H9 (cell line): ENCODE measurements around the gene DENND4A. TPM values are rescaled to one million over a fixed set of nuclear protein-coding genes. Genes with fewer than 3 reads are reported as not detected.

Experiments
- DNase-seq: peaks from one replicate; pipeline ENCODE4 v3.0.0-alpha.2; 2017
- H2AFZ ChIP-seq: one replicate; pipeline ENCODE4 v1.6.1; 2013; ENCODE audit warnings: mild to moderate bottlenecking, low read length, control low read depth, moderate library complexity
- H2AK5ac ChIP-seq: 2 replicates; pipeline ENCODE4 v1.6.1; 2013; ENCODE audit warnings: low read length, control low read depth, mixed read lengths; ENCODE audit not compliant: insufficient read length
- H2BK120ac ChIP-seq: one replicate; pipeline ENCODE4 v1.6.1; 2013; ENCODE audit warnings: low read depth, mild to moderate bottlenecking, low read length, control low read depth, inconsistent platforms; ENCODE audit not compliant: poor library complexity, severe bottlenecking
- H2BK12ac ChIP-seq: 2 replicates; pipeline ENCODE4 v1.6.1; 2013; ENCODE audit warnings: low read length, control low read depth, mixed read lengths, low read depth; ENCODE audit not compliant: insufficient read length
- H2BK15ac ChIP-seq: 2 replicates; pipeline ENCODE4 v1.6.1; 2013; ENCODE audit warnings: low read depth, low read length, control low read depth
- H2BK20ac ChIP-seq: one replicate; pipeline ENCODE4 v1.6.1; 2013; ENCODE audit warnings: low read depth, mild to moderate bottlenecking, low read length, control low read depth, inconsistent platforms; ENCODE audit not compliant: poor library complexity, severe bottlenecking
- H2BK5ac ChIP-seq: 2 replicates; pipeline ENCODE4 v1.6.1; 2013; ENCODE audit warnings: low read length, control low read depth, mixed read lengths; ENCODE audit not compliant: insufficient read length
- H3K14ac ChIP-seq: 2 replicates; pipeline ENCODE4 v1.6.1; 2013; ENCODE audit warnings: low read length, control low read depth; ENCODE audit not compliant: insufficient read depth
- H3K18ac ChIP-seq: 2 replicates; pipeline ENCODE4 v1.6.1; 2013; ENCODE audit warnings: low read depth, mild to moderate bottlenecking, mixed read lengths, low read length, control low read depth; ENCODE audit not compliant: insufficient read length
- H3K23ac ChIP-seq: 2 replicates; pipeline ENCODE4 v1.6.1; 2013; ENCODE audit warnings: low read length, control low read depth, mixed read lengths, low read depth; ENCODE audit not compliant: insufficient read length
- H3K23me2 ChIP-seq: 2 replicates; pipeline ENCODE4 v1.6.1; 2013; ENCODE audit warnings: low read depth, mild to moderate bottlenecking, mixed read lengths, low read length, control low read depth; ENCODE audit not compliant: insufficient read length, poor library complexity, severe bottlenecking
- H3K27ac ChIP-seq: 2 replicates; pipeline ENCODE4 v1.5.1; 2013; ENCODE audit warnings: low read length, control low read depth, mixed read lengths, low read depth; ENCODE audit not compliant: insufficient read length
- H3K27me3 ChIP-seq: 2 replicates; pipeline ENCODE4 v1.6.1; 2013; ENCODE audit warnings: low read length, control low read depth, inconsistent platforms; ENCODE audit not compliant: insufficient read depth
- H3K4ac ChIP-seq: 2 replicates; pipeline ENCODE4 v1.6.1; 2013; ENCODE audit warnings: low read depth, mild to moderate bottlenecking, control low read depth, inconsistent platforms, low read length, moderate library complexity
- H3K4me1 ChIP-seq: 2 replicates; pipeline ENCODE4 v1.6.1; 2013; ENCODE audit warnings: low read length, control low read depth, inconsistent platforms; ENCODE audit not compliant: insufficient read depth
- H3K4me2 ChIP-seq: 2 replicates; pipeline ENCODE4 v1.6.1; 2013; ENCODE audit warnings: low read length, control low read depth, mixed read lengths; ENCODE audit not compliant: insufficient read length, insufficient read depth
- H3K56ac ChIP-seq: 2 replicates; pipeline ENCODE4 v1.6.1; 2013; ENCODE audit warnings: low read depth, mild to moderate bottlenecking, mixed read lengths, low read length, control low read depth; ENCODE audit not compliant: insufficient read length
- H3K79me1 ChIP-seq: 2 replicates; pipeline ENCODE4 v1.6.1; 2013; ENCODE audit warnings: low read depth, mild to moderate bottlenecking, moderate library complexity, low read length, control low read depth, inconsistent platforms; ENCODE audit not compliant: insufficient read depth, poor library complexity, severe bottlenecking
- H3K79me2 ChIP-seq: 2 replicates; pipeline ENCODE4 v1.6.1; 2013; ENCODE audit warnings: low read length, control low read depth, inconsistent platforms; ENCODE audit not compliant: insufficient read depth
- H3K9ac ChIP-seq: 2 replicates; pipeline ENCODE4 v1.6.1; 2013; ENCODE audit warnings: low read length, control low read depth, mixed read lengths; ENCODE audit not compliant: insufficient read length; ENCODE audit errors: extremely low read depth
- H3K9me3 ChIP-seq: one replicate; pipeline ENCODE4 v1.6.1; 2013; ENCODE audit warnings: low read depth, low read length, inconsistent platforms; ENCODE audit not compliant: control insufficient read depth
- H3T11ph ChIP-seq: one replicate; pipeline ENCODE4 v1.6.1; 2013; ENCODE audit warnings: mild to moderate bottlenecking, low read length, control low read depth, inconsistent platforms
- H4K20me1 ChIP-seq: one replicate; pipeline ENCODE4 v1.6.1; 2013; ENCODE audit not compliant: control insufficient read depth, insufficient read length, insufficient read depth
- H4K5ac ChIP-seq: 2 replicates; pipeline ENCODE4 v1.6.1; 2013; ENCODE audit warnings: low read depth, mild to moderate bottlenecking, mixed read lengths, low read length, control low read depth; ENCODE audit not compliant: insufficient read length
- H4K8ac ChIP-seq: replicated peaks from 2 replicates; pipeline ENCODE4 v1.6.1; 2013; ENCODE audit warnings: low read length, control low read depth, mixed read lengths, low read depth; ENCODE audit not compliant: insufficient read length
- H4K91ac ChIP-seq: 2 replicates; pipeline ENCODE4 v1.6.1; 2013; ENCODE audit warnings: low read depth, mild to moderate bottlenecking, moderate library complexity, mixed read lengths, low read length, control low read depth; ENCODE audit not compliant: insufficient read length
- H3K27ac Mint-ChIP-seq, 3 experiments: 2 replicates in 2 of 3; 3 replicates in 1 of 3; pipeline ENCODE4 v1.8.0; 2020 to 2021; ENCODE audit warnings: mixed read lengths in 3 of 3, mild to moderate bottlenecking in 1 of 3, moderate library complexity in 1 of 3
- H3K27me3 Mint-ChIP-seq: 2 replicates; pipeline ENCODE4 v1.8.0; 2021; ENCODE audit warnings: low read depth, mild to moderate bottlenecking, moderate library complexity, mixed read lengths
- H3K36me3 Mint-ChIP-seq, 3 experiments: 2 replicates in 2 of 3; 3 replicates in 1 of 3; pipeline ENCODE4 v1.8.0; 2020 to 2021; ENCODE audit warnings: low read depth in 3 of 3, mixed read lengths in 3 of 3; ENCODE audit not compliant: insufficient read depth in 1 of 3
- H3K4me1 Mint-ChIP-seq, 2 experiments: 2 replicates each; pipeline ENCODE4 v1.8.0; 2020; ENCODE audit warnings: mixed read lengths in 2 of 2
- H3K4me3 Mint-ChIP-seq, 2 experiments: 2 replicates in 1 of 2; 3 replicates in 1 of 2; pipeline ENCODE4 v1.8.0; 2020 to 2021; ENCODE audit warnings: mild to moderate bottlenecking in 2 of 2, mixed read lengths in 2 of 2, moderate library complexity in 1 of 2
- H3K9me3 Mint-ChIP-seq, 2 experiments: 2 replicates in 1 of 2; 3 replicates in 1 of 2; pipeline ENCODE4 v1.8.0; 2020; ENCODE audit warnings: mild to moderate bottlenecking in 2 of 2, mixed read lengths in 2 of 2, moderate library complexity in 1 of 2
- CTCF ChIP-seq: fragments of 200-600 bp; sonication (generic); conservative IDR thresholded peaks from 3 replicates; pipeline ENCODE4 v1.8.0; 2021; ENCODE audit warnings: antibody characterized with exemption, mild to moderate bottlenecking
- WGBS: extraction: QIAGEN DNeasy Blood & Tissue Kit; methylation state at CpG from one replicate; pipeline ENCODE4 v1.1.7; 2013; ENCODE audit warnings: missing lambda C conversion rate, low lambda C conversion rate, mixed read lengths; ENCODE audit not compliant: insufficient read length; ENCODE audit errors: extremely low coverage; 5-methylcytosine and 5-hydroxymethylcytosine counted together
- total RNA-seq: library from RNA; stranded (reverse); gene quantifications from 2 replicates; pipeline ENCODE4 v1.2.1, GENCODE V29; 2021

The DENND4A gene
- total RNA-seq, 1 experiment from 2014 or later: 4.7 TPM

- no peak overlapping the region for H2BK12ac ChIP-seq
- H3K23ac ChIP-seq: no peak overlapping the region
- H3K27ac ChIP-seq: no peak overlapping the region
- H2BK15ac ChIP-seq: no peak overlapping the region
- no peak overlapping the region for H3K14ac ChIP-seq
- H2BK120ac ChIP-seq: no peak overlapping the region
- no peaks in the 10 kb centered on the region for H3K4me1 Mint-ChIP-seq
- no peak overlapping the region for H3K4me3 Mint-ChIP-seq
- H3K18ac ChIP-seq: no peak overlapping the region
- no peak overlapping the region for H4K8ac ChIP-seq
- H2AK5ac ChIP-seq: no peak overlapping the region
- no peak for TF ChIP-seq CTCF
- no peak overlapping the region for H2BK20ac ChIP-seq
- no peak overlapping the region for H2BK5ac ChIP-seq
- H3K27me3 Mint-ChIP-seq: no peaks in the 10 kb centered on the region
- H3K27me3 ChIP-seq: no peaks in the 10 kb centered on the region
- H3K79me1 ChIP-seq: no peaks in the 10 kb centered on the region
- no peak overlapping the region for H3T11ph ChIP-seq
- H4K5ac ChIP-seq: no peak overlapping the region
- no peak for DNase-seq
- H3K79me2 ChIP-seq: no peaks in the 10 kb centered on the region
- no peaks in the 10 kb centered on the region for H3K4me1 ChIP-seq
- no peaks in the 10 kb centered on the region for H3K9me3 Mint-ChIP-seq
- no peak overlapping the region for H2AFZ ChIP-seq
- no peaks in the 10 kb centered on the region for H4K20me1 ChIP-seq
- H4K91ac ChIP-seq: no peak overlapping the region
- no peak overlapping the region for H3K9ac ChIP-seq
- no peaks in the 10 kb centered on the region for H3K9me3 ChIP-seq
- no CpG with 5 or more reads among the region's 2 CpGs for WGBS
- no peak overlapping the region for H3K4me2 ChIP-seq
- no peaks in the 10 kb centered on the region for H3K23me2 ChIP-seq
- H3K36me3 Mint-ChIP-seq: no peaks in the 10 kb centered on the region
- H3K4ac ChIP-seq: no peak overlapping the region
- H3K56ac ChIP-seq: no peak overlapping the region
- no peak overlapping the region for H3K27ac Mint-ChIP-seq
Measured at GRCh38 chr15:65660927-65661326, 131.2 kb downstream of the DENND4A start.
